ENCODE results near the gene FKBP14.

DNA sequence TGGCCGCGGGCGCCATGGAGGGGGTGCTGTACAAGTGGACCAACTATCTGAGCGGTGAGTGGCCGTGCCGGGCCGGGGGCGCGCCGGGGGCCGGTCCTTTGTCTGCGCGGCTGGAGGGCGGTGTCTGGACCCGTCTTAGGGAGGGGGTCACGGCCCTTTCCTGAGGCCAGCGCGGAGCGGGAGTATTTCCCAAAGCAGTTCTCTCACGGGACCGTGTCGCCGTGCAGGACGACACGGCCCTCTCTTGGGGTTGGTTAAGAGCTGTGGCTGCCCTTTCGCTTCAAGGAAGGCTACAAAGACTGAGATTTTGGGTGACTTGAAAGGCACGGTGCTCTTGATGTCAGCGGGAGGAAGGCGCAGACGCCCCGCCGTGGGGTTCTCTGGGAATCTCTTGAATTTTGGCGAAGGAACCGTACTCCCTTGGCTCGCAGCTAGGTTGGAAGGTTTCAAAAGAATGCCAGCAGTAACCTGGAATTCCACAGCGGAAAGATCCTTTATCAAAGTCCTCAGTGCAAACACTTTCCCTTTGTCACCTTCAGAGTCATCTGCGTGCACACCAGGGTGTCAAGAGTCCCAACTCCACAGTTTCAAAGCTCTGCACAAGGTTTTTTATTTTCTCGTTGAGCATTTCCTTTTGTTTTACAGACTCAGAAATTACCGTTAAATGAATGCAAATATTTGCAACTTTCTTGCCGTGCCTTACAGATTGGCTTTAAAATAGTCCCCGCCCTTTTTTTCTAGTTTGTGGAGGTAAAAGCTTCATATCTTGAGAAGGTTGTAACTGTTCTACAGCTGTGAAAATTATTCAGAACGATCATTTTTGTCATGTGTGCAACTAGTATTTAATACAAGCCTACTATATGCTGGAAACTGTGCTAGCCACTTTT, 2.5 kb upstream of the FKBP14 start:
- peak in 1 of 3 experiments; percentile 13 for TF ChIP-seq CTCF (IDR thresholded peaks at IDR 0.05)
- no peak for TF ChIP-seq POLR2A (IDR thresholded peaks at IDR 0.05)
